BJ (cell line): ENCODE results near the gene GJA4. TPM values are rescaled to one million over a fixed set of nuclear protein-coding genes. Genes with fewer than 3 reads are reported as not detected.

Experiments
- CTCF ChIA-PET: fragments of 350-600 bp; formaldehyde crosslinking; extraction: SDS; loops from one replicate; lab custom pipeline; 2021; ENCODE audit warnings: antibody characterized with exemption, inconsistent platforms; lab: Yijun Ruan, JAX
- POLR2A ChIA-PET: fragments of 300-600 bp; sonication (Branson Sonifier 250); formaldehyde crosslinking; extraction: SDS; loops from one replicate; lab custom pipeline; 2021; ENCODE audit warnings: antibody characterized with exemption; lab: Charles Lee
- DNase-seq: peaks from one replicate; pipeline ENCODE4 v3.0.0-alpha.2; 2011; ENCODE audit warnings: low read depth
- H3K27me3 ChIP-seq: 2 replicates; pipeline ENCODE4 v1.6.0; 2011; ENCODE audit warnings: low read length; ENCODE audit not compliant: control insufficient read depth, insufficient read depth
- H3K36me3 ChIP-seq: 2 replicates; pipeline ENCODE4 v1.5.1; 2011; ENCODE audit warnings: low read length; ENCODE audit not compliant: control insufficient read depth, insufficient read depth
- H3K4me3 ChIP-seq: 2 replicates; pipeline ENCODE4 v1.5.1; 2011; ENCODE audit warnings: low read depth, mild to moderate bottlenecking, control low read depth, low read length
- polyA plus RNA-seq: library from polyadenylated mRNA; depleted of rRNA; stranded (reverse); fragments of >200 nt; gene quantifications from 2 replicates; pipeline ENCODE4 v1.2.3, GENCODE V29; 2011
- TF ChIP-seq, protein P1 (sequence below): IDR thresholded peaks from 2 replicates; pipeline ENCODE4 v1.5.1; 2011; ENCODE audit warnings: low read depth, mild to moderate bottlenecking, control low read depth, inconsistent platforms, low read length, moderate library complexity; ENCODE audit not compliant: insufficient read depth

The GJA4 gene
- polyA plus RNA-seq, 1 experiment, result not detected

DNA sequence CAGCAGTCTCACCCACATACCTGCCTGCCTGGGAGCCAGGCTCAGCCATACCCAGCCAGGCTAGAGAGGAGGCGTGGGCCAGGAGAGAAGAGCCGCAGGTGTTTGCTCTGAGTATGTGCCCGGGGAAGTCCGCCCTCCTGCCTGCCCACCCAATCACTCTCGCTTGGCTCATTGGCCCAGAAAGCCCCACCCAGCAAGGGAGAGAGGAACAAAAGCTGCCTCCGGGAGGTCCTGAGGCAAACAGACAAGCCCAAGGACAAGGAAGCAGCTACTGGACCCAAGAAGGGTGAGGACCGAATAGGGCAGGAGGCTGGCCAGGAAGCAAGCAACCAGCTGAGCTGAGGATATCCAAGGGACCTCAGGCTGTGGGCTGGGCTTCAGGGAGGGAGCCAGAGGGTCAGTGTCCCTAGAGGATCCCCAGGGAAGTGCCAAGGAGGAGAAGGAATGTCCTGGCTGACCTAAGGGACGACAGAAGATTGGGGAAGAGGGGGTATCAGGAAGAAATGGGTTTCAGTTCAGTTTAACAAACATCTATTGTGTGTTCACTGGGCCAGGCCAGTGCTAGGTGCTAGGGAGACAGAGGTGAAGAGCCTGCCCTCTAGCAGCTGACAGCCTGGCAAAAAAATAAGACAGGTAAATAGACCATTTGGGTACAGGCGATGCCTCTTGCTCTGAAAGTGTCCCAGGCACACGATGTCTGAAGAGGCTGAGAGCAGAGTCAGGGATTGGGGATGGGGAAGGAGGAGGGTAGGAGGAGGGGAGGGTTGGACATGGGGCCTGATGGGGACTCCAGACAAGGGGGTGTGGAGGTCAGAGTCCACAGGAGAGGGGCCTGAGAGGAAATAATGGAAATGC lies 33.1 kb upstream of the GJA4 start, which contains the start of gene GJB4:
Gene GJB4, plus strand, starts transcription at position 238 of the 855 bp plus-strand sequence. CDS start 1,515 bp downstream, outside the sequence.
- Histone ChIP-seq H3K4me3 (no peak within 1 kb of the TSS), H3K27me3 (no peaks in the 10 kb centered on the region; the same call in 1 of the 2 replicates), H3K36me3 (no peaks in the 10 kb centered on the region)
- no peak for DNase-seq
- POLR2A ChIA-PET, result no interaction called here
- TF ChIP-seq, protein P1, sequence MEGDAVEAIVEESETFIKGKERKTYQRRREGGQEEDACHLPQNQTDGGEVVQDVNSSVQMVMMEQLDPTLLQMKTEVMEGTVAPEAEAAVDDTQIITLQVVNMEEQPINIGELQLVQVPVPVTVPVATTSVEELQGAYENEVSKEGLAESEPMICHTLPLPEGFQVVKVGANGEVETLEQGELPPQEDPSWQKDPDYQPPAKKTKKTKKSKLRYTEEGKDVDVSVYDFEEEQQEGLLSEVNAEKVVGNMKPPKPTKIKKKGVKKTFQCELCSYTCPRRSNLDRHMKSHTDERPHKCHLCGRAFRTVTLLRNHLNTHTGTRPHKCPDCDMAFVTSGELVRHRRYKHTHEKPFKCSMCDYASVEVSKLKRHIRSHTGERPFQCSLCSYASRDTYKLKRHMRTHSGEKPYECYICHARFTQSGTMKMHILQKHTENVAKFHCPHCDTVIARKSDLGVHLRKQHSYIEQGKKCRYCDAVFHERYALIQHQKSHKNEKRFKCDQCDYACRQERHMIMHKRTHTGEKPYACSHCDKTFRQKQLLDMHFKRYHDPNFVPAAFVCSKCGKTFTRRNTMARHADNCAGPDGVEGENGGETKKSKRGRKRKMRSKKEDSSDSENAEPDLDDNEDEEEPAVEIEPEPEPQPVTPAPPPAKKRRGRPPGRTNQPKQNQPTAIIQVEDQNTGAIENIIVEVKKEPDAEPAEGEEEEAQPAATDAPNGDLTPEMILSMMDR, result no peak
- CTCF ChIA-PET, result interaction anchor here (3.7 kb wide), 1 partner anchor 16 kb away, joined by 19 read pairs; no protein-coding TSS in a partner anchor

DNA sequence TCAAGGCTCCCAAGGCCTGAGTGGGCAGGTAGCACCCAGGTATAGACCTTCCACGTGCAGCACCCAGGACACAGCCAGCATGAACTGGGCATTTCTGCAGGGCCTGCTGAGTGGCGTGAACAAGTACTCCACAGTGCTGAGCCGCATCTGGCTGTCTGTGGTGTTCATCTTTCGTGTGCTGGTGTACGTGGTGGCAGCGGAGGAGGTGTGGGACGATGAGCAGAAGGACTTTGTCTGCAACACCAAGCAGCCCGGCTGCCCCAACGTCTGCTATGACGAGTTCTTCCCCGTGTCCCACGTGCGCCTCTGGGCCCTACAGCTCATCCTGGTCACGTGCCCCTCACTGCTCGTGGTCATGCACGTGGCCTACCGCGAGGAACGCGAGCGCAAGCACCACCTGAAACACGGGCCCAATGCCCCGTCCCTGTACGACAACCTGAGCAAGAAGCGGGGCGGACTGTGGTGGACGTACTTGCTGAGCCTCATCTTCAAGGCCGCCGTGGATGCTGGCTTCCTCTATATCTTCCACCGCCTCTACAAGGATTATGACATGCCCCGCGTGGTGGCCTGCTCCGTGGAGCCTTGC lies 31.5 kb upstream of the GJA4 start:
- CTCF ChIA-PET, result interaction anchor here (1.2 kb wide), 1 partner anchor 105 kb away, joined by 3 read pairs; no protein-coding TSS in a partner anchor

DNA sequence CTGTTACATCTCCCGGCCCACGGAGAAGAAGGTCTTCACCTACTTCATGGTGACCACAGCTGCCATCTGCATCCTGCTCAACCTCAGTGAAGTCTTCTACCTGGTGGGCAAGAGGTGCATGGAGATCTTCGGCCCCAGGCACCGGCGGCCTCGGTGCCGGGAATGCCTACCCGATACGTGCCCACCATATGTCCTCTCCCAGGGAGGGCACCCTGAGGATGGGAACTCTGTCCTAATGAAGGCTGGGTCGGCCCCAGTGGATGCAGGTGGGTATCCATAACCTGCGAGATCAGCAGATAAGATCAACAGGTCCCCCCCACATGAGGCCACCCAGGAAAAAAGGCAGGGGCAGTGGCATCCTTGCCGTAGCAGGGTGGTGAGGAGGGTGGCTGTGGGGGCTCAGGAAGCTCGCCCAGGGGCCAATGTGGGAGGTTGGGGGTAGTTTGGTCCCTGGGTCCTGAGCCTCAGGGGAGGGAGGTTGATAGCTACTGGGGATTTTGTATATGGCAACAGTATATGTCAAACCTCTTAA lies 31.0 kb upstream of the GJA4 start:
- H3K4me3 ChIP-seq, result no peak overlapping the region
- no peaks in the 10 kb centered on the region; the same call in none of the 2 replicates for H3K27me3 ChIP-seq
- no peak for DNase-seq
- ChIA-PET CTCF (interaction anchor here (1.2 kb wide), 1 partner anchor 104 kb away, joined by 3 read pairs; no protein-coding TSS in a partner anchor), POLR2A (no interaction called here)
- no peaks in the 10 kb centered on the region for H3K36me3 ChIP-seq
- TF ChIP-seq, protein P1, result no peak

More for the DNA sequence above, 31.5 kb upstream of the GJA4 start:
- TF ChIP-seq, protein P1, result no peak
- Histone ChIP-seq H3K27me3 (no peaks in the 10 kb centered on the region; the same call in 1 of the 2 replicates), H3K4me3 (no peak overlapping the region), H3K36me3 (no peaks in the 10 kb centered on the region)
- no peak for DNase-seq
- POLR2A ChIA-PET, result no interaction called here

DNA sequence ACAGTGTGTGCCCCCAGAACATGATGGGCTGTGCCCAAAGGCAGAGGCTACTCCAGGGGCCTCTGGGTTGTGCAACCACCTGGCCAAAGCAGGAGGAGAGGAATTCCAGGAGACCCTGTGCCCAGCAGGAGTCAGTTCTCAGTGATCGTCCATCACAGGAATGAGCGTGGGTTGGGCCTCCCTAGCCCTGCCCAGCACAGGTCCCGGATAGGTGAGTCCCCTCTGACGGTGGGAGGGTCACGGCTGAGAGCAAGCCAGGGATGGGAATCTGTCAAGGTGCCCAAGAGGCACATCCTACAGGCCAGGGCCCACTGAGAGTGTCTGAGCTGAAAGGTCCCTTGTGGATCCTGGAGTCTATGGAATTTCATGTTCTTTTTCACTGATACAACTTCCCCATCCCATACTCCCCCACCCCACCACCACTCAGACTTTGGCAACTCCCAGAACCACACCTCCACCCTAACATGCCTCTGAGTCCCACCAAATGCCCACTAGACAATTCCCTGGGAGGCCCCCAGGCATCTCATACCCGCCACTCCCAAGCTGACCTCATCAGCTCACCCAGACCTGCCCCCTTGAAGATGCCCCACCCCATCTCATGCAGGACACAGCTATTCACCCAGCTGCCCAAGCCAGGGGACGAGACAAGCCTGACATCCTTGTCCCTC lies 30.2 kb upstream of the GJA4 start:
- DNase-seq, result no peak
- Histone ChIP-seq H3K4me3 (no peak overlapping the region), H3K27me3 (no peaks in the 10 kb centered on the region; the same call in none of the 2 replicates), H3K36me3 (no peaks in the 10 kb centered on the region)
- TF ChIP-seq, protein P1, result no peak
- POLR2A ChIA-PET, result no interaction called here
- CTCF ChIA-PET, result interaction anchor here (1.2 kb wide), 1 partner anchor 104 kb away, joined by 3 read pairs; no protein-coding TSS in a partner anchor
